Measurements from ENCODE around the gene WDR33.

DNA sequence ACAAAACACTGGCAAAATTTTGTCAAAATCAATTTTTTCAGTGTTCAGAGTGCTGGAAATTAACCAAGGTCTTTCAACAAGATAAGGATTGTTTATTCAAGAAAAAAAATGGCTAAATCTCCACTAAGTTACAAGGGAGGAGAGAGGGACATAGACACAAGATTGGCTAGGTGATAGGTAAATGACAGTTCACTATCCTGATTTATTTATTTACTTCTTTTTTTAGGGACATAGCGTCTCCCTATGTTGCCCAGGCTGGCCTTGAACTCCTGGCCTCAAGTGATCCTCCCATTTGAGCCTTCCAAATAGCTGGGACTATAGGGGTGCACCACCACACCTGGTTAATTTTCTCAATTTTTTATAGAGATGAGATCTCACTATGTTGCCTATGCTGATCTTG lies 3.7 kb upstream of the WDR33 start:
- no peak for TF ChIP-seq CTCF (IDR thresholded peaks at IDR 0.05)
- no peak for TF ChIP-seq POLR2A (IDR thresholded peaks at IDR 0.05)
- TF ChIP-seq EP300 (IDR thresholded peaks at IDR 0.05): no peak
- no peak for TF ChIP-seq POLR2AphosphoS5 (IDR thresholded peaks at IDR 0.05)
